Measurements from ENCODE around the gene MFN1. TPM values are rescaled to one million over a fixed set of nuclear protein-coding genes. Genes with fewer than 3 reads are reported as not detected.

MFN1 gene
- total RNA-seq, 4 donors from 2014 or later: 42.2 to 51.7 (median 47.2) TPM

DNA sequence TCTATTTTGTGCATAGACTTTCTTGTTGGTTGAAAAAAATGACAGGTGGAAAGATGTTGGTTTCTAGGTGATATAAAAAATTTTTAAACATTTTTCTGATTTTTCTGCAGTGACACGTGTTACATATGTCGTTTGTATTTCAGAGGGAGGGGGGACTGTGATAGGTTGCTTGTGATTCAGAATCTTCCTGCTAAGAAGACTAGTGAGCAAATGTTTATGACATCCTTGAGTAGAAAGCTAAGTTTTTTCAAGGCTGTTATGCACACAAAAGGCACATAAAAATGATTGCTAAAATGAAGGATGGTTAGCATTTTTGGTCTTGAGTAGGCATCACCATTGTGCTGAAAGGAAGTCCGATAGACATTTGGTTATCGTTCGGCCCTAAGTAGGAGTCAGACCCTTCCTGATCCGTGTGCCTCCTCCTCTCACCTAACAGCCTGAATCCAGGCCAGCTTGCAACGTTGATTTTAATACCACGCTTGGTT is 23.2 kb upstream of the MFN1 start:
- TF ChIP-seq, protein P1, sequence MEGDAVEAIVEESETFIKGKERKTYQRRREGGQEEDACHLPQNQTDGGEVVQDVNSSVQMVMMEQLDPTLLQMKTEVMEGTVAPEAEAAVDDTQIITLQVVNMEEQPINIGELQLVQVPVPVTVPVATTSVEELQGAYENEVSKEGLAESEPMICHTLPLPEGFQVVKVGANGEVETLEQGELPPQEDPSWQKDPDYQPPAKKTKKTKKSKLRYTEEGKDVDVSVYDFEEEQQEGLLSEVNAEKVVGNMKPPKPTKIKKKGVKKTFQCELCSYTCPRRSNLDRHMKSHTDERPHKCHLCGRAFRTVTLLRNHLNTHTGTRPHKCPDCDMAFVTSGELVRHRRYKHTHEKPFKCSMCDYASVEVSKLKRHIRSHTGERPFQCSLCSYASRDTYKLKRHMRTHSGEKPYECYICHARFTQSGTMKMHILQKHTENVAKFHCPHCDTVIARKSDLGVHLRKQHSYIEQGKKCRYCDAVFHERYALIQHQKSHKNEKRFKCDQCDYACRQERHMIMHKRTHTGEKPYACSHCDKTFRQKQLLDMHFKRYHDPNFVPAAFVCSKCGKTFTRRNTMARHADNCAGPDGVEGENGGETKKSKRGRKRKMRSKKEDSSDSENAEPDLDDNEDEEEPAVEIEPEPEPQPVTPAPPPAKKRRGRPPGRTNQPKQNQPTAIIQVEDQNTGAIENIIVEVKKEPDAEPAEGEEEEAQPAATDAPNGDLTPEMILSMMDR (IDR thresholded peaks at IDR 0.05; ENCODE audit: low read depth): no peak

DNA sequence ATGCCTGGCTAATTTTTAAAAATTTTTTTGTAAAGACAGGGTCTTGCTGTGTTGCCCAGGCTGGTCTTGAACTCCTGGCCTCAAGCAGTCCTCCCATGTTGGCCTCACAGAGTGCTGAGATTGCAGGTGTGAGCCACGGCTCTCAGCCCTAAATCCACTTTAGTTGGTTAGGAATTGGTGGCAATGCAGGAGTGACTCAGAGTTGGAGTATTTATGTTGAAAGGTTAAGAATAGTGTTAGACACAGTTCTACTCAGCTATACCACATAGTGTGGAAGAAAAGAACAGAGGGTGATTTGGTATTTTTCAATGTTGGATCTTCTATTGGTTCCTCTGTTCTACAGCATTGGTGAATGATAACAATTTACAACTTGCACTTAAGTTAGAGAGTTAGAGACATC is 17.1 kb upstream of the MFN1 start:
- TF ChIP-seq, protein P1 (IDR thresholded peaks at IDR 0.05; ENCODE audit: low read depth): no peak

DNA sequence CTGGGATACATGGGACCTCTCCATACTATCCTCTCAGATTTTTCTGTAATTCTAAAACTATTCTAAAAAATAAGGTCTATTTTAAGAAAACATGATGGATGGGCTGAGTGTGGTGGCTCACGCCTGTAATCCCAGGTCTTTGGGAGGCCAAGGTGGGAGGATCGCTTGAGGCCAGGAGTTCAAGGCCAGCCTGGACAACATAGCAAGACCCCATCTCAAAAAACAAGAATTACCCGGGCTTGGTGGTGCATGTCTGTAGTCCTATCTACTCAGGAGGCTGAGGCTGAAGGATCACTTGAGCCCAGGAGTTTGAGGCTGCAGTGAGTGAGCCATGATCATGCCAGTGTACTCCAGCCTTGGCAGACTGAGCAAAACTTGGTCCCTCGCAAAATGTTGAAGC is 15.3 kb upstream of the MFN1 start:
- TF ChIP-seq, protein P1 (IDR thresholded peaks at IDR 0.05; ENCODE audit: low read depth): no peak

DNA sequence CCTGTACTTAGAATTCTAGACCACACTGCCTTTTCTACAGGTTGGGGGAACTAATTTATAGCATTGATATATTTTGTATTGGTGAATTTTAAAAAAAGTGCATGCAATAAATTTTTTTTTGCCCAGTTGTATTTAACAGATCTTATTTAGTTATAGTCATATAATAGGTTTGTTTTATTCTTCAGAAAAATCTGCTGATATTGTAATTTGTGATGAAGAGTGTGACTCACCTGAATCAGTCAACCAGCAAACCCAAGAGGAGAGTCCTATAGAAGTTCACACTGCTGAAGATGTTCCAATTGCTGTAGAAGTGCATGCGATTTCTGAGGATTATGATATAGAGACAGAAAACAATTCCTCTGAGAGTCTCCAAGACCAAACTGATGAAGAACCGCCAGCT is 14.4 kb upstream of the MFN1 start:
- TF ChIP-seq, protein P1 (IDR thresholded peaks at IDR 0.05; ENCODE audit: low read depth): no peak

DNA sequence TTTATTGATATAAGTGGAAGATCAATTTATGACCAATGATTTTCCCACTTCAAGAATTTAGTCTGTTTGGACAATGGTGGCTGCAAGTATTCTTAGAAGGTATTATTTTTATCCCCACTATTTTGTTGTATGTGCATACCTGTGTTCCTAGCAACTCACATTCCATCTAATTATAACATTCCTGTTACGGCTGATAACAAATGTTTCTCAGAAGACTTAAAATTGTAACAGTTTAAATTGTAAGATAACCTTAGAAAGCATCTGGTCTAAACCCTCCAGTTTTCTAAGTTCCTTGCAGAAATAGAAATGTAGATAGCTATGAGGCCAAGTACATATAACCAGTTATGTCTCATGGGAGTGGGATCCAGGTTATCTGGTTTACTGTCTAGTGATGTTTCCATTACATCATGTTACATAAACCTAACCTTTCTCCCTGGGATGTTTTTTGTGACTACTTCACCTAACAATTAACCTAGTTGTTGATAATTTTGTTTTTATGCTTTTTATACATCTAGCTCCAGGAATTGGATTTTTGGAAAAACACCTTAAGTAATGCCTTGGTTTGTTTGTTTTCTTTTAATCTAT is 11.1 kb upstream of the MFN1 start:
- TF ChIP-seq, protein P1 (IDR thresholded peaks at IDR 0.05; ENCODE audit: low read depth): no peak

DNA sequence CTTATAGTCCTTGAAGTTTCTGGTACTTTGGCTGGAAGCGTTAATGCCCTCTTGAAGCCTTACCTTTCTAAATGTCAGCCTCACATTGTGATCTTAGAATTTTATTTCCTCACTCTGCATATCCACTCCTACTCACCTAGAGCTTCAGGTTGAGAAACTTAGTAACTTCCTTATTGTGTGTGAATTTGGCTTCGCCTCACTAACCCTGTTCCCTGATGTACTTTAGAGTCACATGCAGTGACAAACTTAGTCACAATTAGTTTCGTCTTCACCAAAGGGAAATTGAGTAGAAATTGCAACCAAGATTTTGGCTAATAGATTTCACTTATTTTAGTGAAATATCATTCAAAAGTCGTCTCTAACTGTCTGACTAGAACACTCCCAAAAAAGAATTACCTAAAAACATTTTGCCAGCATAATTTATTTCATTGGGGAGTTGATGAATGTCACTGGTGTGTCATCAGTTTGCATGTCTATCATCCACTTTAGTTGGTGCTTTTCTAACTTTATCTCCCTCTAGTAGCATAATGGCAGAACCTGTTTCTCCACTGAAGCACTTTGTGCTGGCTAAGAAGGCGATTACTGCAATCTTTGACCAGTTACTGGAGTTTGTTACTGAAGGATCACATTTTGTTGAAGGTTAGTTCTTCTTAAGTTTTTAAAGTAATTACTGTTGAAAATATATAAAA is 960 bp downstream of the MFN1 start:
- TF ChIP-seq, protein P1 (IDR thresholded peaks at IDR 0.05; ENCODE audit: low read depth): no peak

DNA sequence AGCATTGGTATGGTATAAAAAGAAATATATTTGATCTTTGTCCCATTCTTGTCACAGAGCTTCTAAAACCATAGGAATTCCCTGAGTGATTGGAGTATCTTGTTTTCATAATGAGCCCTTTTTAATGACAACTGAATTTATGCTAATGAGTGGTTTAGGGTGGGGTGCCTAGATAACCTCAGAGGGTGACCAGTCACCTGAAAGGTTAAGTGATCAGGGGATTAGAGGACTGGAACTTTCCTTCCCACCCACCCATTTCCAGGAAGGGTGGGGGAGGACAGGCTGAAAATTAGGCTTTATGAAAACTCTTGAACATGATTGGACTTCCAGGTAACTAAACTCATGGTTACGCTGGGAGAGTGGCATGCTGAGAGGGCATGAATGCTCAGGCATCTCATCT is 8.5 kb downstream of the MFN1 start:
- TF ChIP-seq, protein P1 (IDR thresholded peaks at IDR 0.05; ENCODE audit: low read depth): no peak
